H1 (cell line): ENCODE measurements around the gene ACKR1.

Experiments
- BRCA1 ChIP-seq: IDR thresholded peaks from 2 replicates; pipeline ENCODE4 v1.6.1; 2012; ENCODE audit warnings: low read depth, low read length, improper control_type of control experiment
- CEBPB ChIP-seq: IDR thresholded peaks from 2 replicates; pipeline ENCODE4 v1.6.1; 2012; ENCODE audit warnings: low read depth, low read length
- CHD2 ChIP-seq: IDR thresholded peaks from 2 replicates; pipeline ENCODE4 v1.6.1; 2012; ENCODE audit warnings: low read length, improper control_type of control experiment
- CTCF ChIP-seq, 3 experiments: IDR thresholded peaks; 1 replicate in 2 of 3; 2 replicates in 1 of 3; pipeline versions ENCODE4 v1.5.1 to v1.6.1; 2011; ENCODE audit warnings: low read length in 3 of 3, mild to moderate bottlenecking in 3 of 3, inconsistent platforms in 2 of 3, low read depth in 1 of 3, moderate library complexity in 1 of 3; ENCODE audit not compliant: insufficient read depth in 1 of 3; ENCODE audit errors: control extremely low read depth in 1 of 3
- EZH2 ChIP-seq: fragments of 200-600 bp; sonication (generic); IDR thresholded peaks from 2 replicates; pipeline ENCODE4 v1.7.1; 2012; ENCODE audit warnings: low read depth, mild to moderate bottlenecking, moderate library complexity, low read length, inconsistent platforms; ENCODE audit not compliant: severe bottlenecking
- GTF2F1 ChIP-seq: IDR thresholded peaks from 2 replicates; pipeline ENCODE4 v1.6.1; 2012; ENCODE audit warnings: low read depth, low read length, improper control_type of control experiment, borderline replicate concordance
- JUN ChIP-seq: IDR thresholded peaks from 2 replicates; pipeline ENCODE4 v1.6.1; 2011; ENCODE audit warnings: low read depth, mild to moderate bottlenecking, improper control_type of control experiment, low read length
- POLR2A ChIP-seq, 2 experiments: IDR thresholded peaks; 1 replicate in 1 of 2; 2 replicates in 1 of 2; pipeline ENCODE4 v1.6.1; 2011; ENCODE audit warnings: low read depth in 2 of 2, low read length in 2 of 2, mild to moderate bottlenecking in 2 of 2; ENCODE audit errors: control extremely low read depth in 1 of 2
- SIN3A ChIP-seq, 2 experiments: IDR thresholded peaks in 1 of 2; conservative IDR thresholded peaks in 1 of 2; 2 replicates each; pipeline ENCODE4 v1.6.1; 2011 to 2012; ENCODE audit warnings: low read length in 2 of 2, improper control_type of control experiment in 1 of 2, low read depth in 1 of 2, mild to moderate bottlenecking in 1 of 2
- TAF7 ChIP-seq: optimal IDR thresholded peaks from 2 replicates; pipeline ENCODE3; 2011; ENCODE audit warnings: low read depth, mild to moderate bottlenecking, inconsistent platforms, low read length, moderate library complexity, borderline replicate concordance

- no peak for TF ChIP-seq EZH2
- TF ChIP-seq GTF2F1: no peak
- no peak for TF ChIP-seq CEBPB
- TF ChIP-seq POLR2A (IDR thresholded peaks at IDR 0.05; ENCODE audit: control extremely low read depth in 1 of 2, low read depth in 2 of 2, low read length in 2 of 2): no peak
- no peak for TF ChIP-seq BRCA1
- TF ChIP-seq JUN: no peak
- no peak for TF ChIP-seq CTCF (IDR thresholded peaks at IDR 0.05; ENCODE audit: control extremely low read depth in 1 of 3, insufficient read depth in 1 of 3, low read depth in 1 of 3, low read length in 3 of 3)
- no peak for TF ChIP-seq CHD2
- TF ChIP-seq TAF7: no peak
- no peak for TF ChIP-seq SIN3A (conservative IDR thresholded peaks at IDR 0.05 in 1 of 2, IDR thresholded peaks at IDR 0.05 in 1 of 2; ENCODE audit: low read depth in 1 of 2, low read length in 2 of 2)
These were observed 29.1 kb upstream of the ACKR1 start for GRCh38 chr1:159175571-159175970.
